GM18499 (cell line): Measurements from ENCODE around the gene NAT16.

Source experiments
- ATAC-seq: cut with Tn5 transposase; IDR thresholded peaks from one replicate; pipeline ENCODE4 v1.9.1; 2021; ENCODE audit warnings: moderate number of reproducible peaks; ENCODE audit not compliant: insufficient read depth, unreplicated experiment

NAT16 gene

GRCh38 chr7:101162551-101163278, 17.4 kb downstream of the NAT16 start:
- no peak for ATAC-seq

GRCh38 chr7:101161692-101162471, 18.2 kb downstream of the NAT16 start:
- no peak for ATAC-seq

- no peak for ATAC-seq
These were observed 19.2 kb downstream of the NAT16 start for GRCh38 chr7:101160910-101161309.

- no peak for ATAC-seq
These were observed 20.1 kb downstream of the NAT16 start for GRCh38 chr7:101159696-101160674.

- ATAC-seq, result no peak
These were observed 23.1 kb downstream of the NAT16 start for GRCh38 chr7:101156866-101157589.

- no peak for ATAC-seq
These were observed 23.8 kb downstream of the NAT16 start for GRCh38 chr7:101156277-101156676.

GRCh38 chr7:101155303-101155702, 24.8 kb downstream of the NAT16 start:
- ATAC-seq, result no peak

GRCh38 chr7:101154693-101155102, 25.4 kb downstream of the NAT16 start:
- no peak for ATAC-seq

- ATAC-seq, result no peak
These were observed 26.0 kb downstream of the NAT16 start, which contains the start of gene AP1S1 for GRCh38 chr7:101153969-101154692. Gene AP1S1 (plus strand): TSS chr7:101154476. CDS start chr7:101154515, 39 bp downstream.

- ATAC-seq, result no peak
These were observed 28.0 kb downstream of the NAT16 start for GRCh38 chr7:101151908-101152651.

- no peak for ATAC-seq
These were observed 39.2 kb downstream of the NAT16 start for GRCh38 chr7:101140746-101141382.

GRCh38 chr7:101140339-101140699, 39.8 kb downstream of the NAT16 start:
- ATAC-seq, result no peak

GRCh38 chr7:101138213-101138870, 41.8 kb downstream of the NAT16 start:
- no peak for ATAC-seq

GRCh38 chr7:101137651-101138212, 42.4 kb downstream of the NAT16 start:
- no peak for ATAC-seq

GRCh38 chr7:101134399-101134980, 45.6 kb downstream of the NAT16 start:
- no peak for ATAC-seq

GRCh38 chr7:101133621-101134398, 46.3 kb downstream of the NAT16 start:
- no peak for ATAC-seq
